Type B pancreatic cell (in vitro differentiated cells): ENCODE data around the gene NEGR1. TPM values are rescaled to one million over a fixed set of nuclear protein-coding genes. Genes with fewer than 3 reads are reported as not detected.
A peak's percentile ranks its signal among the peaks of the same experiment; 100 is the strongest.

Experiments used
- DNase-seq: peaks from one replicate; pipeline ENCODE4 v3.0.0; 2021; ENCODE audit warnings: mixed read lengths; ENCODE audit not compliant: unreplicated experiment; ENCODE audit errors: extremely low spot score
- H3K27ac Mint-ChIP-seq: 2 replicates; pipeline ENCODE4 v1.8.0; 2021; ENCODE audit warnings: mild to moderate bottlenecking, mixed read lengths
- H3K27me3 Mint-ChIP-seq: 2 replicates; pipeline ENCODE4 v1.8.0; 2021; ENCODE audit warnings: mixed read lengths
- H3K36me3 Mint-ChIP-seq: 2 replicates; pipeline ENCODE4 v1.8.0; 2021; ENCODE audit warnings: mixed read lengths
- H3K4me1 Mint-ChIP-seq: one replicate; pipeline ENCODE4 v1.8.0; 2021; ENCODE audit warnings: mixed read lengths; ENCODE audit not compliant: unreplicated experiment
- H3K4me3 Mint-ChIP-seq: 2 replicates; pipeline ENCODE4 v1.8.0; 2021; ENCODE audit warnings: mild to moderate bottlenecking, mixed read lengths
- H3K9me3 Mint-ChIP-seq: 2 replicates; pipeline ENCODE4 v1.8.0; 2021; ENCODE audit warnings: mixed read lengths
- total RNA-seq: library from RNA; stranded (reverse); gene quantifications from 2 replicates; pipeline ENCODE4 v1.2.1, GENCODE V29; 2021; ENCODE audit warnings: low replicate concordance
- TF ChIP-seq, protein P1 (sequence below): fragments of 200-600 bp; sonication (generic); conservative IDR thresholded peaks from 2 replicates; pipeline ENCODE4 v1.5.0; 2021; ENCODE audit warnings: antibody characterized with exemption, mild to moderate bottlenecking

NEGR1 gene
- total RNA-seq, 1 donor from 2014 or later: 22.5 TPM

- Mint-ChIP-seq H3K27ac (no peak overlapping the region), H3K36me3 (no peaks in the 10 kb centered on the region), H3K27me3 (no peaks in the 10 kb centered on the region), H3K4me1 (no peaks in the 10 kb centered on the region), H3K4me3 (no peak overlapping the region), H3K9me3 (no peaks in the 10 kb centered on the region)
- TF ChIP-seq, protein P1, sequence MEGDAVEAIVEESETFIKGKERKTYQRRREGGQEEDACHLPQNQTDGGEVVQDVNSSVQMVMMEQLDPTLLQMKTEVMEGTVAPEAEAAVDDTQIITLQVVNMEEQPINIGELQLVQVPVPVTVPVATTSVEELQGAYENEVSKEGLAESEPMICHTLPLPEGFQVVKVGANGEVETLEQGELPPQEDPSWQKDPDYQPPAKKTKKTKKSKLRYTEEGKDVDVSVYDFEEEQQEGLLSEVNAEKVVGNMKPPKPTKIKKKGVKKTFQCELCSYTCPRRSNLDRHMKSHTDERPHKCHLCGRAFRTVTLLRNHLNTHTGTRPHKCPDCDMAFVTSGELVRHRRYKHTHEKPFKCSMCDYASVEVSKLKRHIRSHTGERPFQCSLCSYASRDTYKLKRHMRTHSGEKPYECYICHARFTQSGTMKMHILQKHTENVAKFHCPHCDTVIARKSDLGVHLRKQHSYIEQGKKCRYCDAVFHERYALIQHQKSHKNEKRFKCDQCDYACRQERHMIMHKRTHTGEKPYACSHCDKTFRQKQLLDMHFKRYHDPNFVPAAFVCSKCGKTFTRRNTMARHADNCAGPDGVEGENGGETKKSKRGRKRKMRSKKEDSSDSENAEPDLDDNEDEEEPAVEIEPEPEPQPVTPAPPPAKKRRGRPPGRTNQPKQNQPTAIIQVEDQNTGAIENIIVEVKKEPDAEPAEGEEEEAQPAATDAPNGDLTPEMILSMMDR: no peak
- DNase-seq: no peak
Observed at GRCh38 chr1:72050551-72050950, 231.8 kb downstream of the NEGR1 start.

DNA sequence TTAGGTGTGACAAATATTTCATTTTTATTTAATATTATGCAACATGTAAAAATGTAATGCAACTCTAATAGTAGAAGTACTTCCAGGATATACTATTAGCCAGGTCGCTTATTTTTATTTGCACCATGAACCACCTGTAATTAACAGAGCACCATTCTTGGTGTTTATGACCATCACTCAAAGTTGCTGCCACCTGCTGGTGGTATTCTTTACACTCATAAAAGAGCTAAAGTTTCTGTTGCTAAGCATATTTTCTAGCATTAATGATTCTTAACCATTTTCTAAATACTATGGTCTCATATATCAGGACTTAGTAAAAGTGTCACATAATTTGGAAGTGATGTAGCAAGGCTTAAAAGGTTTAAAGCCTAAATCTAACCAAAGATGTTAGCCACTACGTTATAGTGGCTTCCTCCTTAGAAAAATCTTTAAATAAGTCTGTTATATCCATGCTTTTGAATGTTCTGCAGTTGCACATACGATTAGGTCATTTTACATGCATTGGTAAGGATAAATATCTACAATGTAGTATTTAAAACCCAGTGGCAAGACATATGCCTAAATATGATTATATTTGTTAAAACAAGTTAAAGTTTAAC lies 244.5 kb downstream of the NEGR1 start:
- Mint-ChIP-seq H3K4me1 (no peaks in the 10 kb centered on the region), H3K27me3 (no peaks in the 10 kb centered on the region), H3K9me3 (no peaks in the 10 kb centered on the region), H3K27ac (no peak overlapping the region), H3K4me3 (no peak overlapping the region), H3K36me3 (no peaks in the 10 kb centered on the region)
- TF ChIP-seq, protein P1: peak; percentile 83
- DNase-seq: no peak

DNA sequence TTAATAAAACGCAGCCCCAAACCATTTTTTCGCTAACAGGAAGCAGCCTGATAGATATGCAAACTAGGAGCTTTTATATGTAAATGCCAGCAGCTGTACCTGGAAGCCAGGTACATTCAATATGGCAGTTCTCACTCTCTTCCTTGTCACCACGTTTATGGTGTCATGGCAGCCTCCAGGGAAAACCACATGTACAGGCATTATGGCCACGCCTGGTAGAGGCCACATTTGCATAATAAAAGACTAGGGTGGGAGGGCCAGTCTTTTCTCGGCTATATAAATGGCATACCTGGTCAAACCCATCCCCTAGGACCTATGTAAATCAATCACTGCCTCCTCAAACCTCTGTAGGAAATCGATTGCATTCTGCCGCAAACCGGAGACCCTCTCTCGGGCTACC lies 247.5 kb downstream of the NEGR1 start:
- H3K4me1 Mint-ChIP-seq: no peaks in the 10 kb centered on the region
- no peaks in the 10 kb centered on the region for H3K27me3 Mint-ChIP-seq
- no peaks in the 10 kb centered on the region for H3K36me3 Mint-ChIP-seq
- no peak for DNase-seq
- H3K27ac Mint-ChIP-seq: no peak overlapping the region
- TF ChIP-seq, protein P1: no peak
- no peaks in the 10 kb centered on the region for H3K9me3 Mint-ChIP-seq
- no peak overlapping the region for H3K4me3 Mint-ChIP-seq

DNA sequence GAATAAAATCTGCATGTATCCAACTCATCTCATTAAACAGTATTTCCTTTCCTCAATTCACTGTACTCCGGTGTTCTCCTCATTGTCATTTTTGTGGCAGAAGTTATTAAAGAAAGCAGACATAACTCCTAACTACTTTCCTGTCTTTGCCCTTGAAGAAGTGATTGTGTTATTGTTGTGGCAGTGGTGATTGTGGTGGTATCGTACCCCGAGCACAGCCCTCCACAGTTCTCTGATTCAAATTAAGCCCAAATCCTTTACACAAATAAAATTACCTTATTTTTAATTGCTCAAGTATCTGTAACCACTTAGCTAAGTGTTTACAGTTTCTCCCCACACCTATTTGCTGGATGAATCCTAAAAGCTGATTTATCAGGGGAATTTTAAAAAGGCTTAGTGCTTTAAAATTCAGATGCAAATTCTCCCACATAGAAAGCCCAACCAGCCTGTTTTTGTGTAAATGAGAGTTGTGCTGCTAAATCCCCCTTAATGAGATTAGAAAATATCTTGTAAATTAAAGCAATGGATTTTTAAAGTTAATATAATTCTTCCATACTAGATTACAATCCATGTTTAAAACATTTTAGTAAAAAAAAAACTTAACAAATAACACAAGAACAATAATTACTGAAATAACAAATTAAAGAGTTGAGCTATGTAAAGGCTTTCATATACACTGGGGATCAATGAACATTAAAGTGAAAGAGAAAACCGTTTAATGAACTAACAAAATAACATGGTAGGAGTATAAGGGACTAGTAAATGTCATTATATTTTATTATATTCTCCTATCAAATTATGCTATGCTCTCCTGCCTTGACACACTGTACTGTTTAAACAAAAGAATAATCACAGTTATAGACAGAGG lies 259.0 kb downstream of the NEGR1 start:
- no peaks in the 10 kb centered on the region for H3K27me3 Mint-ChIP-seq
- no peaks in the 10 kb centered on the region for H3K4me1 Mint-ChIP-seq
- DNase-seq: no peak
- TF ChIP-seq, protein P1: no peak
- no peak overlapping the region for H3K4me3 Mint-ChIP-seq
- H3K36me3 Mint-ChIP-seq: no peaks in the 10 kb centered on the region
- no peak overlapping the region for H3K27ac Mint-ChIP-seq
- H3K9me3 Mint-ChIP-seq: no peaks in the 10 kb centered on the region

DNA sequence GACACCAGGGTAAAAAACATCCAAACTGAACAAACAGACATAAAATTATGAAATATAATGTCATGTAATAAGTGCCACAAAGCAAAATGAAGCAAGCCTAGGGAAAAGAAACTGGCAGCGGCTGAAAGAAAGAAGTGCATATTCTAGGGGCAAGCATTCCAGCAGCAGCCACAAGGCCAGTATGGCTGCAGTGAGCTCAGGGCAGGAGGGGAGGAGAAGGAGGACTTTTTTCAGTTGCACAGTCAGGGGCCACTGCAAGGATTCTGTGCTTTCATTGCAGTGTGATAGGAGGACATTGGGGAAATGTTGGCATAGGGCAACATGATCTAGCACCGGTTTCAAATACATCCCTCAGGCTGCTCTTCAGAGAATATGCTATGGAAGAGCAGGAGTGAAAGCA lies 263.8 kb downstream of the NEGR1 start:
- DNase-seq: no peak
- Mint-ChIP-seq H3K27me3 (no peaks in the 10 kb centered on the region), H3K36me3 (no peaks in the 10 kb centered on the region)

More for the DNA sequence above, 263.8 kb downstream of the NEGR1 start:
- TF ChIP-seq, protein P1: no peak
- Mint-ChIP-seq H3K4me3 (no peak overlapping the region), H3K9me3 (no peaks in the 10 kb centered on the region), H3K27ac (no peak overlapping the region), H3K4me1 (no peaks in the 10 kb centered on the region)
